ENCODE measurements around the gene ADORA1.
A peak's percentile ranks its signal among the peaks of the same experiment; 100 is the strongest.

ADORA1 gene

DNA sequence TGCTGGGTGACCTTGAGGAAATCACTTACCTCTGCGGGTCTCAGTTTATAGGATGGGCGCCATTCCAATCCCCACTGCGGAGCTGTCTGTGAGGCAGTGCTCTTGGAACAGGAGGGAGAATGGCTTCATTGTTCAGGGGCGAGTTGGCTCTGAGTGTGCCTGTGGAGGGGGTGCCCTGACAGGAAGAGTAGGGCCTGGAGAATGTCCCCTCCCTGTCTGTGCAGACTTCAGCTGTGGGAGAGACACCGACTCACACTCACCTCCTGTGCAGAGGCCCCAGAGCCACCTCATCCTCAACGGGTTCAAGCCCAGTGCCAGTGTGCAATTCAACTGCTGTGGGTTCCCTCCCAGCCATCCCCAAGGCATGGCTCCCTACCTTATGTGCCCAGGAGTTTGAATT is 17.1 kb downstream of the ADORA1 start:
- 54% methylated on average over 6 of the region's 6 CpGs for WGBS

DNA sequence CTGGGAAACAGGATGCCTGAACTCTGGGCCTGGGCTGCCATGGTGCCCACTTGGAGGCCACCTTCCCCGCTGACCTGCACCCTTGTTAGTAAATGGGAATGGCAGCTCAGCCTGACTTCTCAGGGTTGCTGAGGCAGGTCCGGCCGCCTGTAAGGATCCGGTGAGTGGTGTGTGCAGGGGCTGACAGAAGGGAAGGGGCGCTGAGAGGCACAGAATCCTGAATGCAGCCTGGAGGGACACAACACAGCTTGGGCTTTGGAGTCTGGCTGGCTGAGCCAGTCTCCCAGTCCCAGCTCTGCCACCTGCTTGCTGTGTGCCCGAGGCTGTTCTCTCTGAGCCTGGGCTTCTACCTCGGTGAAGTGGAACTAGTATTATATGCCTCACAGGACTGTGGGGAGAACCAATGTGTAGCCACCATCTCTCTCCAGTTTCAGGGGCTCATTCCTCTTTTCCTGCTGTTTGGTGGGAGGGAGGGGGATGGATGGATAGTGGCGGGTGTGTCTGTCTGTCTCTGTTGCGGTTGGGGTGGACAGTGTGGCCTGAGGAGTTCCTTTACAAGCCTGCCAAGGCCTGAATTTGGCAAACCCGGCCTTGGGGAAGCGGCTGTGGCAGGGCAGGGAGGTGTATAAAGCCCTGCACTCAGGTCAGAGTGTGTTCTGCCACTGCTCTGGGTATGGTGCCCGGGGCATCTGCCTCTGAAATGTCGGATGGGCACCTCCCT is 18.0 kb downstream of the ADORA1 start:
- Histone ChIP-seq H3K9me3 (ENCODE audit: control insufficient read depth, low read length) (no peaks in the 10 kb centered on the region), H2BK15ac (ENCODE audit: low read depth, poor library complexity, severe bottlenecking) (peak overlapping the region; percentile 52), H2BK5ac (ENCODE audit: low read depth, low read length, poor library complexity, severe bottlenecking) (no peak overlapping the region), H2AFZ (ENCODE audit: low read depth, low read length) (no peak overlapping the region), H3K18ac (ENCODE audit: low read depth in 1 of 2, low read length in 2 of 2) (no peak overlapping the region), H3K23ac (ENCODE audit: low read length in 2 of 2) (no peak overlapping the region), H3K27ac (ENCODE audit: low read length, poor library complexity, severe bottlenecking) (no peak overlapping the region), H3K9ac (ENCODE audit: low read length) (no peak overlapping the region), H2AK5ac (ENCODE audit: low read length, severe bottlenecking) (peak overlapping the region; percentile 8), H4K8ac (ENCODE audit: low read length) (no peak overlapping the region), H3K4me3 (ENCODE audit: insufficient read depth in 1 of 2, low read depth in 1 of 2, low read length in 2 of 2) (no peak overlapping the region), H3K4ac (ENCODE audit: low read depth in 1 of 2, low read length in 2 of 2) (no peak overlapping the region), H3K79me1 (replicated peaks; ENCODE audit: low read length, poor library complexity, severe bottlenecking) (peaks cover 34% of the 10 kb centered on the region), H3K4me1 (ENCODE audit: control insufficient read depth, insufficient read depth, low read depth, low read length) (peaks cover 52% of the 10 kb centered on the region), H2BK120ac (ENCODE audit: low read depth, low read length) (no peak overlapping the region), H2BK12ac (ENCODE audit: low read length in 2 of 2) (no peak overlapping the region), H3K36me3 (ENCODE audit: control insufficient read depth in 1 of 2, insufficient read depth in 2 of 2, low read depth in 1 of 2, low read length in 2 of 2) (peaks cover 16 to 41% of the 10 kb centered on the region in 2 experiments), H3K4me2 (ENCODE audit: low read length, poor library complexity, severe bottlenecking) (no peak overlapping the region), H3K14ac (ENCODE audit: low read length in 2 of 2) (no peak overlapping the region), H4K91ac (ENCODE audit: low read length) (peak overlapping the region; percentile 52), H3K27me3 (ENCODE audit: control insufficient read depth in 1 of 2, insufficient read depth in 1 of 2, low read length in 2 of 2) (no peaks in the 10 kb centered on the region)
- WGBS = 98% methylated on average over 12 of the region's 13 CpGs
- no peak for DNase-seq

More for the DNA sequence above, 17.1 kb downstream of the ADORA1 start:
- H2BK5ac ChIP-seq (ENCODE audit: low read depth, low read length, poor library complexity, severe bottlenecking) = no peak overlapping the region
- no peak for DNase-seq
- H4K91ac ChIP-seq (ENCODE audit: low read length) = peak overlapping the region; percentile 6
- no peak overlapping the region for H2AFZ ChIP-seq (ENCODE audit: low read depth, low read length)
- peaks cover 16 to 45% of the 10 kb centered on the region in 2 experiments for H3K36me3 ChIP-seq (ENCODE audit: control insufficient read depth in 1 of 2, insufficient read depth in 2 of 2, low read depth in 1 of 2, low read length in 2 of 2)
- H3K9me3 ChIP-seq (ENCODE audit: control insufficient read depth, low read length) = no peaks in the 10 kb centered on the region
- no peak overlapping the region for H3K23ac ChIP-seq (ENCODE audit: low read length in 2 of 2)
- H3K27ac ChIP-seq (ENCODE audit: low read length, poor library complexity, severe bottlenecking) = peak overlapping the region; percentile 1
- no peaks in the 10 kb centered on the region for H3K27me3 ChIP-seq (ENCODE audit: control insufficient read depth in 1 of 2, insufficient read depth in 1 of 2, low read length in 2 of 2)
- H3K4me1 ChIP-seq (ENCODE audit: control insufficient read depth, insufficient read depth, low read depth, low read length) = peaks cover 49% of the 10 kb centered on the region
- H3K18ac ChIP-seq (ENCODE audit: low read depth in 1 of 2, low read length in 2 of 2) = no peak overlapping the region
- no peak overlapping the region for H3K4ac ChIP-seq (ENCODE audit: low read depth in 1 of 2, low read length in 2 of 2)
- H3K79me1 ChIP-seq (replicated peaks; ENCODE audit: low read length, poor library complexity, severe bottlenecking) = peaks cover 37% of the 10 kb centered on the region
- H2BK12ac ChIP-seq (ENCODE audit: low read length in 2 of 2) = no peak overlapping the region
- H3K4me2 ChIP-seq (ENCODE audit: low read length, poor library complexity, severe bottlenecking) = no peak overlapping the region
- H2BK120ac ChIP-seq (ENCODE audit: low read depth, low read length) = no peak overlapping the region
- no peak overlapping the region for H3K14ac ChIP-seq (ENCODE audit: low read length in 2 of 2)
- H4K8ac ChIP-seq (ENCODE audit: low read length) = no peak overlapping the region
- no peak overlapping the region for H3K9ac ChIP-seq (ENCODE audit: low read length)
- H2BK15ac ChIP-seq (ENCODE audit: low read depth, poor library complexity, severe bottlenecking) = no peak overlapping the region
- H2AK5ac ChIP-seq (ENCODE audit: low read length, severe bottlenecking) = peak overlapping the region; percentile 18
- H3K4me3 ChIP-seq (ENCODE audit: insufficient read depth in 1 of 2, low read depth in 1 of 2, low read length in 2 of 2) = no peak overlapping the region

DNA sequence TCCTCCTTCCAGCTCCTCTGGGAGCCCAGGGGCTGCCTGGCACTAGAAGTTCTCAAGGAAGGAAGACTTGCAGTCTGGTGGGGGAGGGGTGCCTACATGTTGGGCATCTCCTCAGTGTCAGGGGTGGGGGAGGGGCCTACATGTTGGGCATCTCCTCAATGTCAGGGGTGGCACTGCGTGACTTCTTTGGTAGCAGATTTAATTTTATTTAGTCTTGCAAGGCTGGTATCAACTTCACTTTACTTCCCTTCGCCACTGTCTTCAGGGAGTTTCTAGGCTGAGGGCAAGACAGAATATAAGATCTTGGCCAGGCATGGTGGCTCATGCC is 18.5 kb downstream of the ADORA1 start:
- no peak overlapping the region for H2BK5ac ChIP-seq (ENCODE audit: low read depth, low read length, poor library complexity, severe bottlenecking)

DNA sequence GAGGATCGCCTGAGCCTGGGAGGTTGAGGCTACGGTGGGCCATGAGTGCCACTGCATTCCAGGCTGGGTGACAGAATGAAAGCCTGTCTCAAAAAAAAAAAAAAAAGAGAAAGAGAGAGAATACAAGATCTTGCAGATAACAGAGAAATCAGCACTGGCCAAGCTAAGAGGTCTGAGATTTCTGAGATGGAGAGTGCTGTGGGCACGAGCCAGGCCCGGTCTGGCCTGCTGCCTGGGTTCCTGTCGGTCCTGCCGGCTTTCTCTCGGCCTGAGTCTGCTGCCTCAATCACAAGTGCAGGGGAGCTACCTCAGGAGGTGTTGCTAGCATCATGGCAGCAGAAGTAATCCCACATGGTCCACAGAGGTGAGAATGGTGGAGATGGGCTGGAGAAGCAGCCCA is 19.0 kb downstream of the ADORA1 start:
- Histone ChIP-seq H3K36me3 (ENCODE audit: control insufficient read depth in 1 of 2, insufficient read depth in 2 of 2, low read depth in 1 of 2, low read length in 2 of 2) (peaks cover 16 to 33% of the 10 kb centered on the region in 2 experiments), H2BK12ac (ENCODE audit: low read length in 2 of 2) (peak overlapping the region in 1 of 2 experiments; percentile 29), H3K4me3 (ENCODE audit: insufficient read depth in 1 of 2, low read depth in 1 of 2, low read length in 2 of 2) (no peak overlapping the region), H3K18ac (ENCODE audit: low read depth in 1 of 2, low read length in 2 of 2) (no peak overlapping the region), H3K4ac (ENCODE audit: low read depth in 1 of 2, low read length in 2 of 2) (no peak overlapping the region), H2AFZ (ENCODE audit: low read depth, low read length) (no peak overlapping the region), H2BK15ac (ENCODE audit: low read depth, poor library complexity, severe bottlenecking) (no peak overlapping the region), H4K8ac (ENCODE audit: low read length) (no peak overlapping the region), H3K9me3 (ENCODE audit: control insufficient read depth, low read length) (no peaks in the 10 kb centered on the region), H3K14ac (ENCODE audit: low read length in 2 of 2) (peak overlapping the region in 1 of 2 experiments; percentile 1), H3K4me2 (ENCODE audit: low read length, poor library complexity, severe bottlenecking) (no peak overlapping the region), H2BK120ac (ENCODE audit: low read depth, low read length) (no peak overlapping the region), H2BK5ac (ENCODE audit: low read depth, low read length, poor library complexity, severe bottlenecking) (no peak overlapping the region), H3K23ac (ENCODE audit: low read length in 2 of 2) (no peak overlapping the region), H3K27me3 (ENCODE audit: control insufficient read depth in 1 of 2, insufficient read depth in 1 of 2, low read length in 2 of 2) (no peaks in the 10 kb centered on the region), H3K79me1 (replicated peaks; ENCODE audit: low read length, poor library complexity, severe bottlenecking) (peaks cover 30% of the 10 kb centered on the region), H4K91ac (ENCODE audit: low read length) (no peak overlapping the region), H3K27ac (ENCODE audit: low read length, poor library complexity, severe bottlenecking) (no peak overlapping the region), H3K9ac (ENCODE audit: low read length) (no peak overlapping the region), H2AK5ac (ENCODE audit: low read length, severe bottlenecking) (peak overlapping the region; percentile 47), H3K4me1 (ENCODE audit: control insufficient read depth, insufficient read depth, low read depth, low read length) (peaks cover 54% of the 10 kb centered on the region)
- 93% methylated on average over 7 of the region's 7 CpGs for WGBS
- DNase-seq = no peak

More for the DNA sequence above, 18.5 kb downstream of the ADORA1 start:
- H2BK120ac ChIP-seq (ENCODE audit: low read depth, low read length) = no peak overlapping the region
- no peak overlapping the region for H3K4me2 ChIP-seq (ENCODE audit: low read length, poor library complexity, severe bottlenecking)
- H3K4ac ChIP-seq (ENCODE audit: low read depth in 1 of 2, low read length in 2 of 2) = no peak overlapping the region
- H3K4me3 ChIP-seq (ENCODE audit: insufficient read depth in 1 of 2, low read depth in 1 of 2, low read length in 2 of 2) = no peak overlapping the region
- no peak overlapping the region for H4K8ac ChIP-seq (ENCODE audit: low read length)
- H2AK5ac ChIP-seq (ENCODE audit: low read length, severe bottlenecking) = peak overlapping the region; percentile 8
- WGBS = 100% methylated on average over 1 of the region's 2 CpGs
- no peak overlapping the region for H3K14ac ChIP-seq (ENCODE audit: low read length in 2 of 2)
- no peak overlapping the region for H2BK12ac ChIP-seq (ENCODE audit: low read length in 2 of 2)
- no peak overlapping the region for H2AFZ ChIP-seq (ENCODE audit: low read depth, low read length)
- H3K36me3 ChIP-seq (ENCODE audit: control insufficient read depth in 1 of 2, insufficient read depth in 2 of 2, low read depth in 1 of 2, low read length in 2 of 2) = peaks cover 16 to 36% of the 10 kb centered on the region in 2 experiments
- H3K18ac ChIP-seq (ENCODE audit: low read depth in 1 of 2, low read length in 2 of 2) = no peak overlapping the region
- no peak for DNase-seq
- no peak overlapping the region for H2BK15ac ChIP-seq (ENCODE audit: low read depth, poor library complexity, severe bottlenecking)
- H3K27ac ChIP-seq (ENCODE audit: low read length, poor library complexity, severe bottlenecking) = no peak overlapping the region
- no peak overlapping the region for H3K9ac ChIP-seq (ENCODE audit: low read length)
- no peaks in the 10 kb centered on the region for H3K27me3 ChIP-seq (ENCODE audit: control insufficient read depth in 1 of 2, insufficient read depth in 1 of 2, low read length in 2 of 2)
- peaks cover 52% of the 10 kb centered on the region for H3K4me1 ChIP-seq (ENCODE audit: control insufficient read depth, insufficient read depth, low read depth, low read length)
- no peak overlapping the region for H3K23ac ChIP-seq (ENCODE audit: low read length in 2 of 2)
- no peaks in the 10 kb centered on the region for H3K9me3 ChIP-seq (ENCODE audit: control insufficient read depth, low read length)
- peak overlapping the region; percentile 52 for H4K91ac ChIP-seq (ENCODE audit: low read length)
- peaks cover 33% of the 10 kb centered on the region for H3K79me1 ChIP-seq (replicated peaks; ENCODE audit: low read length, poor library complexity, severe bottlenecking)
